ENCODE measurements around the gene PARVB. TPM values are rescaled to one million over a fixed set of nuclear protein-coding genes. Genes with fewer than 3 reads are reported as not detected.

PARVB gene
- total RNA-seq, 1 donor from 2014 or later: 12.7 TPM

GRCh38 chr22:44025171-44026065, 1.3 kb downstream of the PARVB start:
- no peaks in the 10 kb centered on the region for H4K20me1 ChIP-seq (ENCODE audit: low read depth)
- Mint-ChIP-seq H3K27me3 (ENCODE audit: insufficient read depth, low read depth) (peaks cover 14% of the 10 kb centered on the region), H3K27ac (no peak overlapping the region), H3K36me3 (no peaks in the 10 kb centered on the region), H3K4me3 (peak overlapping the region; percentile 74), H3K9me3 (peaks cover 2% of the 10 kb centered on the region), H3K4me1 (peaks cover 27% of the 10 kb centered on the region)
- TF ChIP-seq CTCF (IDR thresholded peaks at IDR 0.05) (no peak), EZH2 (IDR thresholded peaks at IDR 0.05) (no peak), EZH2phosphoT487 (IDR thresholded peaks at IDR 0.05) (no peak)
- no peaks in the 10 kb centered on the region for H3K79me2 ChIP-seq (ENCODE audit: low read depth)
- H3K9me3 ChIP-seq (ENCODE audit: low read depth): no peaks in the 10 kb centered on the region
- H3K36me3 ChIP-seq: no peaks in the 10 kb centered on the region
- no peak overlapping the region for H3K27ac ChIP-seq
- peaks cover 5% of the 10 kb centered on the region for H3K4me1 ChIP-seq
- no peak overlapping the region for H3K9ac ChIP-seq
- no peak for DNase-seq (ENCODE audit: low spot score)
- H3K4me3 ChIP-seq: no peak overlapping the region
- peaks cover 30% of the 10 kb centered on the region for H3K27me3 ChIP-seq
- no peak overlapping the region for H2AFZ ChIP-seq (replicated peaks)
- H3F3A ChIP-seq (ENCODE audit: low read depth): peaks cover 17% of the 10 kb centered on the region
- H3K4me2 ChIP-seq: peak overlapping the region; percentile 83

GRCh38 chr22:44026066-44026629, 2.0 kb downstream of the PARVB start:
- Histone ChIP-seq H3K4me3 (no peak overlapping the region), H4K20me1 (ENCODE audit: low read depth) (no peaks in the 10 kb centered on the region), H3K27me3 (peaks cover 30% of the 10 kb centered on the region), H3K36me3 (no peaks in the 10 kb centered on the region), H3F3A (ENCODE audit: low read depth) (peaks cover 17% of the 10 kb centered on the region), H3K4me2 (no peak overlapping the region), H3K79me2 (ENCODE audit: low read depth) (no peaks in the 10 kb centered on the region), H3K9ac (no peak overlapping the region), H3K9me3 (ENCODE audit: low read depth) (no peaks in the 10 kb centered on the region), H3K4me1 (peaks cover 5% of the 10 kb centered on the region), H3K27ac (no peak overlapping the region), H2AFZ (replicated peaks) (no peak overlapping the region)
- no peak for DNase-seq (ENCODE audit: low spot score)
- Mint-ChIP-seq H3K4me3 (no peak overlapping the region), H3K27me3 (ENCODE audit: insufficient read depth, low read depth) (peaks cover 17% of the 10 kb centered on the region), H3K36me3 (no peaks in the 10 kb centered on the region), H3K4me1 (peaks cover 32% of the 10 kb centered on the region), H3K27ac (peak overlapping the region; percentile 57), H3K9me3 (peaks cover 2% of the 10 kb centered on the region)
- TF ChIP-seq EZH2 (IDR thresholded peaks at IDR 0.05) (no peak), CTCF (IDR thresholded peaks at IDR 0.05) (no peak), EZH2phosphoT487 (IDR thresholded peaks at IDR 0.05) (no peak)

GRCh38 chr22:44026630-44027511, 2.8 kb downstream of the PARVB start:
- Mint-ChIP-seq H3K36me3 (no peaks in the 10 kb centered on the region), H3K4me3 (no peak overlapping the region), H3K9me3 (peaks cover 2% of the 10 kb centered on the region), H3K27ac (peak overlapping the region; percentile 42), H3K27me3 (ENCODE audit: insufficient read depth, low read depth) (peaks cover 17% of the 10 kb centered on the region), H3K4me1 (peaks cover 37% of the 10 kb centered on the region)
- peaks cover 30% of the 10 kb centered on the region for H3K27me3 ChIP-seq
- no peaks in the 10 kb centered on the region for H4K20me1 ChIP-seq (ENCODE audit: low read depth)
- H3K4me3 ChIP-seq: no peak overlapping the region
- no peaks in the 10 kb centered on the region for H3K36me3 ChIP-seq
- DNase-seq (ENCODE audit: low spot score): no peak
- H3K4me2 ChIP-seq: no peak overlapping the region
- no peak overlapping the region for H3K9ac ChIP-seq
- no peaks in the 10 kb centered on the region for H3K79me2 ChIP-seq (ENCODE audit: low read depth)
- H2AFZ ChIP-seq (replicated peaks): no peak overlapping the region
- no peaks in the 10 kb centered on the region for H3K9me3 ChIP-seq (ENCODE audit: low read depth)
- no peak overlapping the region for H3K27ac ChIP-seq
- peaks cover 5% of the 10 kb centered on the region for H3K4me1 ChIP-seq
- peaks cover 17% of the 10 kb centered on the region for H3F3A ChIP-seq (ENCODE audit: low read depth)
- TF ChIP-seq CTCF (IDR thresholded peaks at IDR 0.05) (no peak), EZH2phosphoT487 (IDR thresholded peaks at IDR 0.05) (no peak), EZH2 (IDR thresholded peaks at IDR 0.05) (no peak)

All from neural progenitor cell (in vitro differentiated cells).